Stromal cell of bone marrow (primary cell): ENCODE measurements around the gene RERE.
A peak's percentile ranks its signal among the peaks of the same experiment; 100 is the strongest.
"Not testable (repeated sequence)": the region's sequence is repeated elsewhere in the genome, so short reads cannot be mapped to it uniquely, and the experiment has no call there.

ENCODE experiments used
- DNase-seq: peaks from one replicate; pipeline ENCODE4 v3.0.0-alpha.2; 2012; ENCODE audit warnings: low read depth

The RERE gene

GRCh38 chr1:8841395-8841794 lies 24.0 kb upstream of the RERE start:
- no peak for DNase-seq

- no peak for DNase-seq
Observed at GRCh38 chr1:8839990-8840389, 22.6 kb upstream of the RERE start.

GRCh38 chr1:8835941-8836643 lies 18.7 kb upstream of the RERE start:
- no peak for DNase-seq

- DNase-seq: no peak
Observed at GRCh38 chr1:8831340-8831739, 13.9 kb upstream of the RERE start.

GRCh38 chr1:8830732-8831131 lies 13.3 kb upstream of the RERE start:
- not testable (repeated sequence) for DNase-seq

GRCh38 chr1:8825985-8826481 lies 8.6 kb upstream of the RERE start:
- peak; percentile 52 for DNase-seq

GRCh38 chr1:8823295-8823664 lies 5.8 kb upstream of the RERE start:
- DNase-seq: no peak

GRCh38 chr1:8822373-8823294 lies 5.2 kb upstream of the RERE start:
- peak; percentile 85 for DNase-seq

GRCh38 chr1:8821084-8821483 lies 3.6 kb upstream of the RERE start:
- no peak for DNase-seq

- DNase-seq: not testable (repeated sequence)
Observed at GRCh38 chr1:8818789-8819188, 1.3 kb upstream of the RERE start.

GRCh38 chr1:8818325-8818775 lies 910 bp upstream of the RERE start:
- DNase-seq: peak; percentile 57

GRCh38 chr1:8816831-8817411 lies 519 bp downstream of the RERE start:
- no peak for DNase-seq

- DNase-seq: no peak
Observed at GRCh38 chr1:8816264-8816663, 1.2 kb downstream of the RERE start.

- no peak for DNase-seq
Observed at GRCh38 chr1:8815582-8816151, 1.8 kb downstream of the RERE start.

GRCh38 chr1:8814865-8815264 lies 2.6 kb downstream of the RERE start:
- DNase-seq: no peak

- DNase-seq: no peak
Observed at GRCh38 chr1:8813991-8814390, 3.4 kb downstream of the RERE start.

- no peak for DNase-seq
Observed at GRCh38 chr1:8813016-8813763, 4.2 kb downstream of the RERE start.

GRCh38 chr1:8812081-8812480 lies 5.4 kb downstream of the RERE start:
- no peak for DNase-seq

GRCh38 chr1:8810987-8811386 lies 6.5 kb downstream of the RERE start:
- DNase-seq: no peak

GRCh38 chr1:8809342-8809736 lies 8.1 kb downstream of the RERE start:
- DNase-seq: no peak

GRCh38 chr1:8807004-8807403 lies 10.4 kb downstream of the RERE start:
- DNase-seq: no peak

GRCh38 chr1:8800416-8800815 lies 17.0 kb downstream of the RERE start:
- DNase-seq: no peak
